Natural killer cell treated with Interleukin-12 subunit alpha and Interleukin-12 subunit beta and Interleukin-15 and Interleukin-18, amount 100 ng/mL, for 72 hours (primary cell): ENCODE data around the gene PWWP2B. TPM values are rescaled to one million over a fixed set of nuclear protein-coding genes. Genes with fewer than 3 reads are reported as not detected.
"Not testable (repeated sequence)": the region's sequence is repeated elsewhere in the genome, so short reads cannot be mapped to it uniquely, and the experiment has no call there.

Experiments used
- ATAC-seq, 2 donors: fragments of 150-1000 bp; cut with Tn5 transposase in 1 of 2; sonication (Bioruptor Pico), chemical (Tn5 transposase) in 1 of 2; 2 replicates each; pipeline ENCODE4 v1.10.0; 2021
- DNase-seq: peaks from one replicate; pipeline ENCODE4 v3.0.0; 2022; ENCODE audit warnings: low spot score
- H3K27ac Mint-ChIP-seq, 2 donors: 1 replicate in 1 of 2; 2 replicates in 1 of 2; pipeline ENCODE4 v1.8.0; 2022; ENCODE audit warnings: mixed read lengths in 2 of 2, mild to moderate bottlenecking in 1 of 2, moderate library complexity in 1 of 2
- H3K27me3 Mint-ChIP-seq, 2 donors: 1 replicate in 1 of 2; 2 replicates in 1 of 2; pipeline ENCODE4 v1.8.0; 2022; ENCODE audit warnings: mixed read lengths in 2 of 2
- H3K36me3 Mint-ChIP-seq: one replicate; pipeline ENCODE4 v1.8.0; 2022; ENCODE audit warnings: mixed read lengths
- H3K4me1 Mint-ChIP-seq, 2 donors: 1 replicate in 1 of 2; 2 replicates in 1 of 2; pipeline ENCODE4 v1.8.0; 2022; ENCODE audit warnings: low read depth in 2 of 2, mixed read lengths in 2 of 2, mild to moderate bottlenecking in 1 of 2
- H3K4me3 Mint-ChIP-seq: one replicate; pipeline ENCODE4 v1.8.0; 2022; ENCODE audit warnings: mixed read lengths
- H3K9me3 Mint-ChIP-seq: 2 replicates; pipeline ENCODE4 v1.8.0; 2022; ENCODE audit warnings: mixed read lengths
- total RNA-seq, 2 donors: library from RNA; stranded (reverse); gene quantifications; one replicate each; pipeline ENCODE4 v1.2.3, GENCODE V29; 2022

The PWWP2B gene
- 10 to 100 TPM; 15.2 to 17.9 TPM for total RNA-seq

- ATAC-seq, result peak; percentile 60 to 70
- H3K27ac Mint-ChIP-seq, result peak within 1 kb of the TSS; percentile 67 to 76
- H3K4me3 Mint-ChIP-seq, result peak within 1 kb of the TSS; percentile 84
- no peaks in the 10 kb centered on the region for H3K27me3 Mint-ChIP-seq
- peaks cover 6% of the 10 kb centered on the region for H3K36me3 Mint-ChIP-seq
- H3K9me3 Mint-ChIP-seq, result peaks cover 6% of the 10 kb centered on the region
- peaks cover 7 to 24% of the 10 kb centered on the region in 2 donors for H3K4me1 Mint-ChIP-seq
- no peak for DNase-seq
Measured at GRCh38 chr10:132397036-132397541, at the start of gene PWWP2B. Gene PWWP2B (plus strand): TSS chr10:132397200. CDS start chr10:132397227, 27 bp downstream.

DNA sequence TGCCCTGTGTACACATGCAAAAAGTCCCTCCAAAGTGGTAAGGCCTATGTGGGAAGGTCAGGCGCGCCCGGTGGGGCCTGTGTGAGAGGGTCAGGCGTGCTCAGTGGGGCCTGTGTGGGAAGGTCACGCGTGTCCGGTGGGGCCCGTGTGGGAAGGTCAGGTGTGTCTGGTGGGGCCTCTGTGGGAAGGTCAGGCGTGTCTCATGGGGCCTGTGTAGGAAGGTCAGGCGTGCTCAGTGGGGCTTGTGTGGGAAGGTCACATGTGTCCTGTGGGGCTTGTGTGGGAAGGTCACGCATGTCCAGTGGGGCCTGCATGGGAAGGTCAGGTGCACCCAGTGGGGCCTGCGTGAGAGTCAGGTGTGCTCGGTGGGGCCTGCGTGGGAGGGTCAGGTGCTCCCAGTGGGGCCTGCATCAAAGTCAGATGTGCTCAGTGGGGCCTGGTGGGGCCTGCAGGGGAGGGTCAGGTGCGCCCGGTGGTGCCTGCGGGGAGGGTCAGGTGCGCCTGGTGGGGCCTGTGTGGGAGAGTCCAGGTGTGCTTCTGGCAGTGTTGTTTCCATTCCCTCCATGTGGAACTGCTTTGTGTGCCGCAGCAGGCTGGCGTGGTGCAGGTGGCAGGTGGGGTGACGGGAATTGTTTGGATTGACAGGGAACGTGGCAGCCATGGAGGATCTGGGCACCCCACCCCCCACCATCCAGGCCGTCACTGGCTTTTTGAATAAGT is 49.6 kb upstream of the PWWP2B start:
- Mint-ChIP-seq H3K4me3 (no peak overlapping the region), H3K36me3 (no peaks in the 10 kb centered on the region), H3K9me3 (no peaks in the 10 kb centered on the region), H3K27me3 (no peaks in the 10 kb centered on the region), H3K4me1 (peaks cover 0 to 2% of the 10 kb centered on the region in 2 donors), H3K27ac (no peak overlapping the region)
- DNase-seq (no peak), ATAC-seq (no peak)

DNA sequence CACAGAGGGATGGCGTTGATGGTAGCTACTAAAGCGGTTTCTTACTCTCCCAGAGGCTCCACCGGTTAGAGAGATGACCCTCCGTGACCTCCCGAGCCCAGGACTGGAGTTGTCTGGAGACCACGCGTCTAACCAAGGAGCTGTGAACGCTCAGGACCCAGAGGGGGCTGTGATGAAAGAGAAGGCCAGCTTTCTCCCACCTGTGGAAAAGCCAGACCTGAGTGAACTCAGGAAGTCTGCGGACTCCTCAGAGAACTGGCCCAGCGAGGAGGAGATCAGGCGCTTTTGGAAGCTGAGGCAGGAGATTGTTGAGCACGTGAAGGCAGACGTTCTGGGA is 49.1 kb upstream of the PWWP2B start:
- no peak for DNase-seq
- no peak for ATAC-seq
- no peaks in the 10 kb centered on the region for H3K9me3 Mint-ChIP-seq
- no peaks in the 10 kb centered on the region for H3K36me3 Mint-ChIP-seq
- H3K27me3 Mint-ChIP-seq, result no peaks in the 10 kb centered on the region
- H3K4me1 Mint-ChIP-seq, result peaks cover 0 to 5% of the 10 kb centered on the region in 2 donors
- no peak overlapping the region for H3K27ac Mint-ChIP-seq
- H3K4me3 Mint-ChIP-seq, result no peak overlapping the region

DNA sequence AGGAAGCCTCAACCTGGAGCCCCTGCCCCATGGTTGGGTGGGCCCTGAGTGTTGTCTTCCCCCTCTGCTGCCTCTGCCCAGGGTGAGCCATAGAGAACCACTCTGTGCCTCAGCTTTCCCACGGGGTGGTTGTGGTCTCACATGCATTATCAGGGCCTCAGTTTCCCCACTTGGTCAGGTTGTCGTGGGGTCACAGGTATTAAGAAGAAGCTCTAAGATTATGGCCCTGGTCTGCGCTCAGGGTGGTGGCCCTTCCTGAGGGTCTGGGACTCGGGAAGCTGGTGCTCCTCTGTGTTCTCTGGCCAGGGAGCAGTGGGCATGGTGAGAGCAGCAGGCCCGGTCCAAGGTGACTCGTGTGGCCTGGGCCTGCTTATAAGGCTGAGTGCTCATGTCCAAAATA is 47.2 kb upstream of the PWWP2B start:
- H3K27me3 Mint-ChIP-seq, result no peaks in the 10 kb centered on the region
- peaks cover 0 to 8% of the 10 kb centered on the region in 2 donors for H3K4me1 Mint-ChIP-seq
- H3K27ac Mint-ChIP-seq, result no peak overlapping the region

DNA sequence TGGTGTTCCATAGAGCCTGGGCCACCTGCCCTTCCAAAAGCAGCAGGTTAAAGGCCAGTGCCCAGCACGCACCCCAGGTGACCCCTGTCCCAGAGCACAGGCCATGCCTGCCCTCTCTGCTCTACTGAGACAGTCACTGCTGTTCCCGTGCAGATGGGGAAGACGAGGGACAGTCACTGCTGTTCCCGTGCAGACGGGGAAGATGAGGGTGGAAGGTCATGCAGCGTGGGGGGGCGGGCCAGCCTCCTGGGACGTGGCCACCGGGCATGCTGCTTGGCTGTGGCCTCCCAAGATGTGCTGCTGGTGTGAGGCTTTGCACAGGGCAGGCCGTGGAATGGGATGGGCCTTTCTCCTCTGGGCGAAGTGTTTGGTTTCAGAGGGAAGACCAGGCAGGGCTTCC is 46.6 kb upstream of the PWWP2B start:
- Mint-ChIP-seq H3K4me3 (no peak overlapping the region), H3K27me3 (no peaks in the 10 kb centered on the region), H3K9me3 (no peaks in the 10 kb centered on the region), H3K4me1 (peaks cover 0 to 6% of the 10 kb centered on the region in 2 donors), H3K27ac (no peak overlapping the region), H3K36me3 (no peaks in the 10 kb centered on the region)
- DNase-seq (no peak), ATAC-seq (no peak)

More for the DNA sequence above, 47.2 kb upstream of the PWWP2B start:
- H3K9me3 Mint-ChIP-seq, result no peaks in the 10 kb centered on the region
- DNase-seq (no peak), ATAC-seq (no peak)
- no peak overlapping the region for H3K4me3 Mint-ChIP-seq
- H3K36me3 Mint-ChIP-seq, result no peaks in the 10 kb centered on the region

GRCh38 chr10:132350946-132351345 is 46.1 kb upstream of the PWWP2B start:
- no peaks in the 10 kb centered on the region for H3K9me3 Mint-ChIP-seq
- H3K27ac Mint-ChIP-seq, result no peak overlapping the region
- H3K27me3 Mint-ChIP-seq, result no peaks in the 10 kb centered on the region
- peaks cover 0 to 10% of the 10 kb centered on the region in 2 donors for H3K4me1 Mint-ChIP-seq
- ATAC-seq, result no peak
- no peak for DNase-seq
- H3K4me3 Mint-ChIP-seq, result no peak overlapping the region
- no peaks in the 10 kb centered on the region for H3K36me3 Mint-ChIP-seq

DNA sequence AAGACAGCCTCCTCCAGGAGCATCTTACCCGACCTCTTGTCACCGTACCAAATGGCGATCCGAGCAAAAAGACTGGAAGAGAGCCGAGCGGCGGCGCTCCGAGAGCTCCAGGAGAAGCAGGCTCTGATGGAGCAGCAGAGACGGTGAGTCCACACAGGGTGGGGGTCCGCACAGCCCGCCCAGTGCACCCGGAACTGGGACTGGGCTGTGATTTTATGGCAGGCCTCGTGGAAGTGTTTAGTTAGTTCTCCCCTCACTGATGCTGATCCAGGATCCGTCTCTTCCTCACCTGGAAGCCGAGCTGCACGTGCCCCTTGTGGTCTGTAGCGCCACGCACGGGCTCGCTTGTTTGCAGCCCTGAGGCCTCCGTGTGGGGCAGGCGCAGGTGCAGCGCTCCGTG is 45.4 kb upstream of the PWWP2B start:
- no peaks in the 10 kb centered on the region for H3K27me3 Mint-ChIP-seq
- no peak overlapping the region for H3K27ac Mint-ChIP-seq
- H3K9me3 Mint-ChIP-seq, result no peaks in the 10 kb centered on the region
- H3K4me1 Mint-ChIP-seq, result peaks cover 0 to 10% of the 10 kb centered on the region in 2 donors
- no peak for DNase-seq
- no peak for ATAC-seq
- H3K36me3 Mint-ChIP-seq, result no peaks in the 10 kb centered on the region
- no peak overlapping the region for H3K4me3 Mint-ChIP-seq

DNA sequence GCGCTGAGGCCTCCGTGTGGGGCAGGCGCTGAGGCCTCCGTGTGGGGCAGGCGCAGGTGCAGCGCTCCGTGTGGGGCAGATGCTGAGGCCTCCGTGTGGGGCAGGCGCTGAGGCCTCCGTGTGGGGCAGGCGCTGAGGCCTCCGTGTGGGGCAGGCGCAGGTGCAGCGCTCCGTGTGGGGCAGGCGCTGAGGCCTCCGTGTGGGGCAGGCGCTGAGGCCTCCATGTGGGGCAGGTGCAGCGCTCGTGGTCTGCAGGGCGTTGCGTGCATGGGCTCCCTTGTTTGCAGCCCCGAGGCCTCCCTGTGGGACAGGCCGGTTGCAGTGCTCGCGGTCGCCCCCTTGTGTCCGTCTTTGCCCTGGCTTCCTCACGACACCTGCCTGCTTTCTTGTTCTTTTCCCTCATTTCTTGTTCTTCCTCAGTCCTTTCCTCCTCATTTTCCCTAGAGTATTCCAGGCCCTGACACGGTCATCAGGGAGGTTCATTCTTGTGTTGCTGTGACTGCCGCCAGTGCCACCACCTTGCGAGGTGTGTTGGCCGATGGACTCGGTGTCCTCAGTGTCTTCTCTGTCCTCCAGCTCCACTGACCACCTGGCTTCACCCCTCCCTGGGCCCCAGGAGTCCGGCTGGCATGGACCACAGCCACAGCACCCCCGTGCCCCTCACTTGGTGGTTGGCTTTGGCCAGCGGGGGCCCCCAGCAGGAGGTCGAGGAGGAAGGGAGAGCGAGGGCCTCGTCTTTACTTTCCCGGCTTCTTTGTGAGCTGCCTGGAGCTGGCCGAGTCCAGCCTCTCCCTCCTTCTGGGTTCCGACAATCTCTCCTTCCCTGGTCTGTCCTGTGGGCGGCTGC is 44.3 kb upstream of the PWWP2B start:
- not testable (repeated sequence) for H3K27me3 Mint-ChIP-seq, H3K27ac Mint-ChIP-seq, DNase-seq, ATAC-seq, H3K9me3 Mint-ChIP-seq, H3K36me3 Mint-ChIP-seq, H3K4me3 Mint-ChIP-seq
- H3K4me1 Mint-ChIP-seq, result peaks cover 0 to 10% of the 10 kb centered on the region in 2 donors

- peak in 1 of 2 donors; percentile 7 for ATAC-seq
Measured at GRCh38 chr10:132353456-132354355, 43.3 kb upstream of the PWWP2B start.

DNA sequence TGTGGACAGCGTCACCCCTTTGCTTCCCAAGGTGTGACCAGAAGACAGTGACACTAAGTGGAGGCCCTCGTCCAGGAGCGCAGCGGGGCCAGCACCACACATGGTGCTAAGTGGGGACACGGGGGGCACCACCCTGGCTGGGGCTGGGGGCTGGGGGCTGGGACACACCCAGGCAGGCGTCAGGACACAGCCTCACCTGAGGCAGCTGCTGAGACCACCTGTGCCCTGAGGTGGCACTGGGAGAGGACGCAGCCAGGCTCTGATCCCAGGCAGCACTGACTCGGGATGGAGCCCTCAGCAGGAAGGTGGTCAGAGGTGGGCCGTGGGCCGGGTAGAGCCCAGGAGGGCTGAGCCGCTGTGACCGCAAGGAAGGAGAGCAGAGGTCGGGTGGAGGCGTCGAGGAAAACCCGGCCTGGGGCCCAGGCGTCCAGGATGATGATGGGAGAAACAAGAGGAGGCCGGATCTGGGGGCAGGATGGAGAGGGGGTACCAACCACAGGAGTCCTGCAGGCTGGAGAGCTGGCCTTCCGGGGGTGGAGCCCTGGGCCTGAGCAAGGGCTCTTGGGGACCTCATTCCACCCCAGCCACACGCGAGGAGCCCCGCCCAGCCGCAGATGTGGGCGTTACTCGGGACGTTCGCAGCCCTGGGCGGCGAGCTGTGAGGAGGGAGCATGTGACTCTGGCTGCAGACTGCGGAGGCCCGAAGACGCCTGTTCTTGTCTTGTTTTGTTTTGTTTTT is 42.5 kb upstream of the PWWP2B start:
- Mint-ChIP-seq H3K4me1 (peaks cover 0 to 12% of the 10 kb centered on the region in 2 donors), H3K36me3 (no peaks in the 10 kb centered on the region), H3K27me3 (no peaks in the 10 kb centered on the region), H3K9me3 (no peaks in the 10 kb centered on the region), H3K27ac (peak overlapping the region in 1 of 2 donors; percentile 19), H3K4me3 (no peak overlapping the region)
- no peak for DNase-seq
- no peak for ATAC-seq

More at GRCh38 chr10:132353456-132354355, 43.3 kb upstream of the PWWP2B start:
- Mint-ChIP-seq H3K36me3 (no peaks in the 10 kb centered on the region), H3K4me3 (no peak overlapping the region), H3K27ac (no peak overlapping the region), H3K9me3 (no peaks in the 10 kb centered on the region), H3K27me3 (no peaks in the 10 kb centered on the region), H3K4me1 (peaks cover 0 to 12% of the 10 kb centered on the region in 2 donors)
- no peak for DNase-seq

GRCh38 chr10:132355297-132355696 is 41.7 kb upstream of the PWWP2B start:
- H3K4me1 Mint-ChIP-seq, result peaks cover 0 to 12% of the 10 kb centered on the region in 2 donors
- H3K27ac Mint-ChIP-seq, result peak overlapping the region in 1 of 2 donors; percentile 19

GRCh38 chr10:132355754-132356153 is 41.2 kb upstream of the PWWP2B start:
- no peak for DNase-seq
- peaks cover 0 to 12% of the 10 kb centered on the region in 2 donors for H3K4me1 Mint-ChIP-seq

More at GRCh38 chr10:132355297-132355696, 41.7 kb upstream of the PWWP2B start:
- Mint-ChIP-seq H3K27me3 (no peaks in the 10 kb centered on the region), H3K4me3 (no peak overlapping the region), H3K36me3 (no peaks in the 10 kb centered on the region), H3K9me3 (no peaks in the 10 kb centered on the region)
- no peak for DNase-seq
- ATAC-seq, result no peak

More at GRCh38 chr10:132355754-132356153, 41.2 kb upstream of the PWWP2B start:
- Mint-ChIP-seq H3K4me3 (no peak overlapping the region), H3K27me3 (no peaks in the 10 kb centered on the region), H3K9me3 (no peaks in the 10 kb centered on the region), H3K27ac (peak overlapping the region in 1 of 2 donors; percentile 19), H3K36me3 (no peaks in the 10 kb centered on the region)
- no peak for ATAC-seq
